SK-N-SH (cell line): ENCODE measurements around the gene C5orf22. TPM values are rescaled to one million over a fixed set of nuclear protein-coding genes. Genes with fewer than 3 reads are reported as not detected.

ENCODE experiments used
- CTCF ChIA-PET: fragments of 300-600, 350-600 bp; formaldehyde crosslinking; extraction: SDS; loops from one replicate; lab custom pipeline; 2021; lab: Yijun Ruan, JAX
- POLR2A ChIA-PET: fragments of 350-600 bp; sonication (Branson Sonifier 250); formaldehyde crosslinking; extraction: SDS; loops from one replicate; lab custom pipeline; 2020; ENCODE audit warnings: antibody characterized with exemption, inconsistent platforms; lab: Yijun Ruan, JAX
- DNase-seq: peaks from one replicate; pipeline ENCODE4 v3.0.0; 2012
- H2AFZ ChIP-seq: fragments of 200-600 bp; sonication (generic); 2 replicates; pipeline ENCODE4 v1.8.1; 2016; ENCODE audit warnings: antibody characterized with exemption, mild to moderate bottlenecking, low read depth
- H3F3A ChIP-seq: fragments of 200-600 bp; sonication (generic); replicated peaks from 2 replicates; pipeline ENCODE3; 2016; ENCODE audit warnings: antibody characterized with exemption, mild to moderate bottlenecking; ENCODE audit not compliant: insufficient read depth
- H3K27ac ChIP-seq, 2 experiments: fragments of 200-500 bp in 1 of 2; fragments of 200-600 bp in 1 of 2; sonication (Bioruptor generic) in 1 of 2; sonication (generic), shearing (Covaris generic) in 1 of 2; 2 replicates each; pipeline versions ENCODE4 v1.5.1 to v1.6.1; 2014 to 2016; ENCODE audit warnings: low read depth in 2 of 2, inconsistent platforms in 1 of 2, low read length in 1 of 2, mild to moderate bottlenecking in 1 of 2, mixed read lengths in 1 of 2
- H3K27me3 ChIP-seq: fragments of 200-600 bp; sonication (generic), shearing (Covaris generic); 2 replicates; pipeline ENCODE4 v1.6.1; 2016; ENCODE audit warnings: mixed run types; ENCODE audit not compliant: insufficient read depth
- H3K36me3 ChIP-seq, 2 experiments: fragments of 200-500 bp in 1 of 2; fragments of 200-600 bp in 1 of 2; sonication (Bioruptor generic) in 1 of 2; sonication (generic) in 1 of 2; replicated peaks in 1 of 2; 2 replicates each; pipeline versions ENCODE3 to v1.5.1; 2014 to 2016; ENCODE audit warnings: low read length in 1 of 2, mild to moderate bottlenecking in 1 of 2; ENCODE audit not compliant: insufficient read depth in 2 of 2, control insufficient read depth in 1 of 2
- H3K4me1 ChIP-seq, 2 experiments: fragments of 200-500 bp in 1 of 2; fragments of 200-600 bp in 1 of 2; sonication (Bioruptor generic) in 1 of 2; sonication (generic), shearing (Covaris generic) in 1 of 2; 2 replicates each; pipeline versions ENCODE4 v1.5.1 to v1.6.1; 2014 to 2016; ENCODE audit warnings: low read depth in 1 of 2, low read length in 1 of 2, mixed run types in 1 of 2; ENCODE audit not compliant: insufficient read depth in 2 of 2, control insufficient read depth in 1 of 2
- H3K4me2 ChIP-seq: fragments of 200-600 bp; sonication (generic), shearing (Covaris generic); 2 replicates; pipeline ENCODE4 v1.6.1; 2017; ENCODE audit warnings: mixed run types
- H3K4me3 ChIP-seq, 2 experiments: fragments of 200-500 bp in 1 of 2; fragments of 200-600 bp in 1 of 2; sonication (Bioruptor generic) in 1 of 2; sonication (generic), shearing (Covaris generic) in 1 of 2; 2 replicates each; pipeline versions ENCODE4 v1.5.1 to v1.8.1; 2014 to 2016; ENCODE audit warnings: low read depth in 2 of 2, inconsistent platforms in 1 of 2, low read length in 1 of 2, mild to moderate bottlenecking in 1 of 2, mixed read lengths in 1 of 2, moderate library complexity in 1 of 2
- H3K79me2 ChIP-seq: fragments of 200-600 bp; sonication (generic); 2 replicates; pipeline ENCODE4 v1.8.1; 2017; ENCODE audit warnings: mild to moderate bottlenecking; ENCODE audit not compliant: insufficient read depth
- H3K9ac ChIP-seq: fragments of 200-600 bp; sonication (generic); 2 replicates; pipeline ENCODE4 v1.6.1; 2017; ENCODE audit warnings: mixed run types
- H3K9me2 ChIP-seq: fragments of 200-600 bp; sonication (generic); 2 replicates; pipeline ENCODE4 v1.6.1; 2017; ENCODE audit warnings: mixed run types
- H3K9me3 ChIP-seq: fragments of 200-600 bp; sonication (generic); 2 replicates; pipeline ENCODE4 v1.6.1; 2017; ENCODE audit warnings: mixed run types, mild to moderate bottlenecking, moderate library complexity
- H4K20me1 ChIP-seq: fragments of 200-600 bp; sonication (generic); 2 replicates; pipeline ENCODE4 v1.6.1; 2017; ENCODE audit warnings: mild to moderate bottlenecking, mixed run types; ENCODE audit not compliant: insufficient read depth
- CTCF ChIP-seq: fragments of 200-600 bp; sonication (generic); IDR thresholded peaks from 2 replicates; pipeline ENCODE4 v1.6.1; 2017; ENCODE audit warnings: antibody characterized with exemption, mild to moderate bottlenecking, moderate library complexity
- EP300 ChIP-seq, 2 experiments: IDR thresholded peaks; 2 replicates each; pipeline versions ENCODE4 v1.4.0 to v1.6.1; 2012; ENCODE audit warnings: borderline replicate concordance in 1 of 2, low read depth in 1 of 2, low read length in 1 of 2
- GABPA ChIP-seq: IDR thresholded peaks from 2 replicates; pipeline ENCODE4 v1.4.0; 2012; ENCODE audit warnings: low read depth, mild to moderate bottlenecking
- JUND ChIP-seq: IDR thresholded peaks from 2 replicates; pipeline ENCODE4 v1.4.0; 2012
- NFIC ChIP-seq: IDR thresholded peaks from 2 replicates; pipeline ENCODE4 v1.4.0; 2012; ENCODE audit warnings: borderline replicate concordance
- NRF1 ChIP-seq: IDR thresholded peaks from 2 replicates; pipeline ENCODE4 v1.6.1; 2012; ENCODE audit warnings: low read depth, mild to moderate bottlenecking, low read length
- PBX3 ChIP-seq: IDR thresholded peaks from 2 replicates; pipeline ENCODE4; 2012
- RAD21 ChIP-seq: IDR thresholded peaks from 2 replicates; pipeline ENCODE4 v1.6.1; 2012; ENCODE audit warnings: mild to moderate bottlenecking, low read length
- SMC3 ChIP-seq: IDR thresholded peaks from 2 replicates; pipeline ENCODE4 v1.6.1; 2012; ENCODE audit warnings: low read depth, low read length, improper control_type of control experiment
- TAF1 ChIP-seq: IDR thresholded peaks from 2 replicates; pipeline ENCODE4 v1.6.1; 2012; ENCODE audit warnings: low read depth, mild to moderate bottlenecking, low read length, moderate library complexity, borderline replicate concordance
- TCF12 ChIP-seq: IDR thresholded peaks from 2 replicates; pipeline ENCODE4 v1.4.0; 2012
- USF2 ChIP-seq: fragments of 150-350 bp; IDR thresholded peaks from 2 replicates; pipeline ENCODE4 v1.6.1; 2017; ENCODE audit warnings: antibody characterized with exemption, low read length, low read depth, borderline replicate concordance
- YY1 ChIP-seq: IDR thresholded peaks from 2 replicates; pipeline ENCODE4 v1.4.0; 2012; ENCODE audit warnings: low read depth, mild to moderate bottlenecking
- ZBTB33 ChIP-seq: IDR thresholded peaks from 2 replicates; pipeline ENCODE4 v1.4.0; 2012; ENCODE audit warnings: low read depth, borderline replicate concordance
- WGBS: methylation state at CpG from one replicate; pipeline ENCODE4 v1.1.6; 2017; ENCODE audit warnings: low lambda C conversion rate; 5-methylcytosine and 5-hydroxymethylcytosine counted together
- polyA plus RNA-seq, 3 experiments: library from polyadenylated mRNA; depleted of rRNA; stranded (reverse); fragments of >200 nt; gene quantifications; 2 replicates each; pipeline ENCODE4 v1.2.3, GENCODE V29; 2012
- TF ChIP-seq, protein P1 (sequence below): IDR thresholded peaks from 2 replicates; pipeline ENCODE4 v1.6.1; 2012; ENCODE audit warnings: mild to moderate bottlenecking, low read depth, low read length, moderate library complexity

C5orf22 gene
- polyA plus RNA-seq, 1 of the 3 experiments (the other 2 are of a cell fraction) = 13.6 TPM

- no peak for TF ChIP-seq TAF1
- no peak for TF ChIP-seq TCF12
Observed at GRCh38 chr5:31500256-31500655, 31.8 kb upstream of the C5orf22 start (continued).

DNA sequence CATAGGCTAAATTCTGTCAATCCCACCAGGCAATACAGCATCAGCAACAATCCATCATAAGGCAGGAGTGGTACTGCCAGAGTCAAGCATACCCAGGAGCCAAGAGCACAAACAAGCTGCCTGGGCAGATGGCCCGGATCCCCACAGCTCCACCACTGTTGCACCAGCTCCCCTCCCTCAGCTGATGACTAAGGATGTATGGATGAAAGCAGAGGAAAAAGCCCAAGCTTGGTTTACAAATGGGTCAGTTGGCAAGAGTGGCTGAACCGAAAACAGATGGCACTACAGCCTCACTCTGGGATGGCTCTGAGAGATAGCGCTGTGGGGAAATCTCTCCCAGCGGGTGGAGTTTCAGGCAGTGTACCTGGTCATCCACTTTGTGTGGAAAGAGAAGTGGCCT, 29.6 kb upstream of the C5orf22 start:
- POLR2A ChIA-PET = no interaction called here
- CTCF ChIA-PET = interaction anchor here (1.1 kb wide), 1 partner anchor 316 kb away, joined by 4 read pairs; no protein-coding TSS in a partner anchor

GRCh38 chr5:31504529-31504928, 27.6 kb upstream of the C5orf22 start:
- Histone ChIP-seq H3F3A (peaks cover 3% of the 10 kb centered on the region), H3K27me3 (no peaks in the 10 kb centered on the region), H3K9ac (no peak overlapping the region), H3K36me3 (peaks cover 48 to 88% of the 10 kb centered on the region in 2 experiments), H3K27ac (no peak overlapping the region), H3K4me3 (no peak overlapping the region), H3K79me2 (no peaks in the 10 kb centered on the region), H3K4me1 (no peaks in the 10 kb centered on the region; a peak in 1 of 4 replicates), H3K9me2 (no peaks in the 10 kb centered on the region), H4K20me1 (no peaks in the 10 kb centered on the region), H2AFZ (no peak overlapping the region), H3K4me2 (no peak overlapping the region), H3K9me3 (no peaks in the 10 kb centered on the region)
- DNase-seq = no peak
- POLR2A ChIA-PET = no interaction called here
- CTCF ChIA-PET = no interaction called here
- WGBS = 90% methylated on average over 10 of the region's 10 CpGs
- TF ChIP-seq NFIC (no peak), SMC3 (no peak), CTCF (no peak), YY1 (no peak), TCF12 (no peak), USF2 (no peak), ZBTB33 (no peak), EP300 (IDR thresholded peaks at IDR 0.05; ENCODE audit: borderline replicate concordance in 1 of 2, low read depth in 1 of 2, low read length in 1 of 2) (no peak)
- TF ChIP-seq, protein P1, sequence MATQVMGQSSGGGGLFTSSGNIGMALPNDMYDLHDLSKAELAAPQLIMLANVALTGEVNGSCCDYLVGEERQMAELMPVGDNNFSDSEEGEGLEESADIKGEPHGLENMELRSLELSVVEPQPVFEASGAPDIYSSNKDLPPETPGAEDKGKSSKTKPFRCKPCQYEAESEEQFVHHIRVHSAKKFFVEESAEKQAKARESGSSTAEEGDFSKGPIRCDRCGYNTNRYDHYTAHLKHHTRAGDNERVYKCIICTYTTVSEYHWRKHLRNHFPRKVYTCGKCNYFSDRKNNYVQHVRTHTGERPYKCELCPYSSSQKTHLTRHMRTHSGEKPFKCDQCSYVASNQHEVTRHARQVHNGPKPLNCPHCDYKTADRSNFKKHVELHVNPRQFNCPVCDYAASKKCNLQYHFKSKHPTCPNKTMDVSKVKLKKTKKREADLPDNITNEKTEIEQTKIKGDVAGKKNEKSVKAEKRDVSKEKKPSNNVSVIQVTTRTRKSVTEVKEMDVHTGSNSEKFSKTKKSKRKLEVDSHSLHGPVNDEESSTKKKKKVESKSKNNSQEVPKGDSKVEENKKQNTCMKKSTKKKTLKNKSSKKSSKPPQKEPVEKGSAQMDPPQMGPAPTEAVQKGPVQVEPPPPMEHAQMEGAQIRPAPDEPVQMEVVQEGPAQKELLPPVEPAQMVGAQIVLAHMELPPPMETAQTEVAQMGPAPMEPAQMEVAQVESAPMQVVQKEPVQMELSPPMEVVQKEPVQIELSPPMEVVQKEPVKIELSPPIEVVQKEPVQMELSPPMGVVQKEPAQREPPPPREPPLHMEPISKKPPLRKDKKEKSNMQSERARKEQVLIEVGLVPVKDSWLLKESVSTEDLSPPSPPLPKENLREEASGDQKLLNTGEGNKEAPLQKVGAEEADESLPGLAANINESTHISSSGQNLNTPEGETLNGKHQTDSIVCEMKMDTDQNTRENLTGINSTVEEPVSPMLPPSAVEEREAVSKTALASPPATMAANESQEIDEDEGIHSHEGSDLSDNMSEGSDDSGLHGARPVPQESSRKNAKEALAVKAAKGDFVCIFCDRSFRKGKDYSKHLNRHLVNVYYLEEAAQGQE = no peak

More for the DNA sequence above, 29.6 kb upstream of the C5orf22 start:
- 92% methylated on average over 4 of the region's 4 CpGs for WGBS
- Histone ChIP-seq H3K9ac (no peak overlapping the region), H3K27ac (no peak overlapping the region), H3K4me2 (no peak overlapping the region), H3K9me3 (no peaks in the 10 kb centered on the region), H3K4me1 (no peaks in the 10 kb centered on the region; a peak in 1 of 4 replicates), H3F3A (peaks cover 3% of the 10 kb centered on the region), H3K36me3 (peaks cover 51 to 84% of the 10 kb centered on the region in 2 experiments), H3K4me3 (no peak overlapping the region), H4K20me1 (no peaks in the 10 kb centered on the region), H3K27me3 (no peaks in the 10 kb centered on the region), H2AFZ (no peak overlapping the region), H3K79me2 (no peaks in the 10 kb centered on the region), H3K9me2 (no peaks in the 10 kb centered on the region)
- DNase-seq = no peak
- TF ChIP-seq EP300 (IDR thresholded peaks at IDR 0.05; ENCODE audit: borderline replicate concordance in 1 of 2, low read depth in 1 of 2, low read length in 1 of 2) (no peak), JUND (no peak), TCF12 (no peak), PBX3 (no peak), SMC3 (no peak), TAF1 (no peak), NRF1 (no peak), GABPA (no peak), RAD21 (no peak)
- TF ChIP-seq, all 33 proteins: peak for 0
